ENCODE results near the gene SERPIND1.
"Not testable (repeated sequence)": the region's sequence is repeated elsewhere in the genome, so short reads cannot be mapped to it uniquely, and the experiment has no call there.

Gene SERPIND1

GRCh38 chr22:20729194-20729593, 44.7 kb upstream of the SERPIND1 start:
- no peak for TF ChIP-seq MYC (IDR thresholded peaks at IDR 0.05; ENCODE audit: low read depth, low read length)
- TF ChIP-seq POLR2A (IDR thresholded peaks at IDR 0.05; ENCODE audit: extremely low read depth, insufficient read length): no peak
- no peak for TF ChIP-seq MAX (IDR thresholded peaks at IDR 0.05; ENCODE audit: low read depth, low read length)
- no peak for TF ChIP-seq CTCF (IDR thresholded peaks at IDR 0.05; ENCODE audit: low read depth, low read length)
- no peak overlapping the region for H3K4me3 ChIP-seq (ENCODE audit: low read depth, low read length)
- DNase-seq (ENCODE audit: low read depth): no peak

GRCh38 chr22:20732431-20732830, 41.5 kb upstream of the SERPIND1 start:
- DNase-seq (ENCODE audit: low read depth); H3K4me3 ChIP-seq (ENCODE audit: low read depth, low read length): not testable (repeated sequence)

- DNase-seq (ENCODE audit: low read depth); H3K4me3 ChIP-seq (ENCODE audit: low read depth, low read length): not testable (repeated sequence)
These were observed 38.4 kb upstream of the SERPIND1 start for GRCh38 chr22:20735356-20736162.

GRCh38 chr22:20736891-20737290, 37.0 kb upstream of the SERPIND1 start:
- not testable (repeated sequence) for DNase-seq (ENCODE audit: low read depth); H3K4me3 ChIP-seq (ENCODE audit: low read depth, low read length)

GRCh38 chr22:20738394-20739089, 35.4 kb upstream of the SERPIND1 start:
- peak; percentile 47 for DNase-seq (ENCODE audit: low read depth)
- no peak for TF ChIP-seq POLR2A (IDR thresholded peaks at IDR 0.05; ENCODE audit: extremely low read depth, insufficient read length)
- no peak for TF ChIP-seq MYC (IDR thresholded peaks at IDR 0.05; ENCODE audit: low read depth, low read length)
- no peak for TF ChIP-seq CTCF (IDR thresholded peaks at IDR 0.05; ENCODE audit: low read depth, low read length)
- no peak for TF ChIP-seq MAX (IDR thresholded peaks at IDR 0.05; ENCODE audit: low read depth, low read length)
- no peak overlapping the region for H3K4me3 ChIP-seq (ENCODE audit: low read depth, low read length)

GRCh38 chr22:20740222-20740951, 33.5 kb upstream of the SERPIND1 start:
- no peak for TF ChIP-seq MYC (IDR thresholded peaks at IDR 0.05; ENCODE audit: low read depth, low read length)
- TF ChIP-seq MAX (IDR thresholded peaks at IDR 0.05; ENCODE audit: low read depth, low read length): no peak
- no peak for TF ChIP-seq POLR2A (IDR thresholded peaks at IDR 0.05; ENCODE audit: extremely low read depth, insufficient read length)
- TF ChIP-seq CTCF (IDR thresholded peaks at IDR 0.05; ENCODE audit: low read depth, low read length): no peak
- H3K4me3 ChIP-seq (ENCODE audit: low read depth, low read length): no peak overlapping the region
- no peak for DNase-seq (ENCODE audit: low read depth)

- DNase-seq (ENCODE audit: low read depth): no peak
- H3K4me3 ChIP-seq (ENCODE audit: low read depth, low read length): no peak overlapping the region
- TF ChIP-seq POLR2A (IDR thresholded peaks at IDR 0.05; ENCODE audit: extremely low read depth, insufficient read length): no peak
These were observed 32.8 kb upstream of the SERPIND1 start for GRCh38 chr22:20741008-20741633.

All from NB4 (cell line).